Measurements from ENCODE around the gene TEC.

Gene TEC

DNA sequence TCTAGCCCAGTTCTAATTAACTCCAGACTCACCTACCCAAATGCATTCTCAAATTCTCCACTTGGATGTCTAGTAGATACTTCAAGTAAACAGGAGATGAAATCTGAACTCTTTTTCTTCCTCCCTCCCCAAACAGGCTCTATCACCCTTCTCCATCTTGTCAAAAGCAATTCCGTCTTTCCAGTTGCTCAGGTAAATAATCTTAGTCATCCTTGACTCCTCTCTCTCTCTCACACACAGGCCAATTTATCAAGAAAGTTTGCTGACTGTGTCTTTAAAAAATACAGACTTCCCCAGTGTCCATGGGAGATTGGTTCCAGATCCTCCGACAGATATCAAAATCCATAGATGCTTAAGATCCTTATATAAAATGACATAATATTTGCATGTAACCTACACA is 148.5 kb downstream of the TEC start:
- no peak overlapping the region for H3K27ac ChIP-seq
- no peak for TF ChIP-seq ZFX (IDR thresholded peaks at IDR 0.05)
- TF ChIP-seq, protein P1, sequence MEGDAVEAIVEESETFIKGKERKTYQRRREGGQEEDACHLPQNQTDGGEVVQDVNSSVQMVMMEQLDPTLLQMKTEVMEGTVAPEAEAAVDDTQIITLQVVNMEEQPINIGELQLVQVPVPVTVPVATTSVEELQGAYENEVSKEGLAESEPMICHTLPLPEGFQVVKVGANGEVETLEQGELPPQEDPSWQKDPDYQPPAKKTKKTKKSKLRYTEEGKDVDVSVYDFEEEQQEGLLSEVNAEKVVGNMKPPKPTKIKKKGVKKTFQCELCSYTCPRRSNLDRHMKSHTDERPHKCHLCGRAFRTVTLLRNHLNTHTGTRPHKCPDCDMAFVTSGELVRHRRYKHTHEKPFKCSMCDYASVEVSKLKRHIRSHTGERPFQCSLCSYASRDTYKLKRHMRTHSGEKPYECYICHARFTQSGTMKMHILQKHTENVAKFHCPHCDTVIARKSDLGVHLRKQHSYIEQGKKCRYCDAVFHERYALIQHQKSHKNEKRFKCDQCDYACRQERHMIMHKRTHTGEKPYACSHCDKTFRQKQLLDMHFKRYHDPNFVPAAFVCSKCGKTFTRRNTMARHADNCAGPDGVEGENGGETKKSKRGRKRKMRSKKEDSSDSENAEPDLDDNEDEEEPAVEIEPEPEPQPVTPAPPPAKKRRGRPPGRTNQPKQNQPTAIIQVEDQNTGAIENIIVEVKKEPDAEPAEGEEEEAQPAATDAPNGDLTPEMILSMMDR (conservative IDR thresholded peaks at IDR 0.05) = no peak

DNA sequence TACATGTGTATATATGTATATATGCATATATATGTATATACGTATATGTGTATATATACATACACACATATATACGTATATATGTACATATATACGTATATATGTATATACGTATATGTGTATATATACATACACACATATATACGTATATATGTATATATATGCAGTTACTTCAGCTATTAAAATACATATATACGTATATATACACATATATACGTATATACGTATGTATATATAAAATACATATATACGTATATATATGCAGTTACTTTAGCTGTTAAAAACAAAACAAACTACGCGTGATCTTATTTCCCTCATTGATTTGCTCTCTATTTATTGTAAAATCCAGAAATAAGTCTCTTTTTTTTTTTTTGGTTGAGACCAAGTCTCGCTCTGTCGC is 149.5 kb downstream of the TEC start:
- no peak overlapping the region for H3K27ac ChIP-seq

DNA sequence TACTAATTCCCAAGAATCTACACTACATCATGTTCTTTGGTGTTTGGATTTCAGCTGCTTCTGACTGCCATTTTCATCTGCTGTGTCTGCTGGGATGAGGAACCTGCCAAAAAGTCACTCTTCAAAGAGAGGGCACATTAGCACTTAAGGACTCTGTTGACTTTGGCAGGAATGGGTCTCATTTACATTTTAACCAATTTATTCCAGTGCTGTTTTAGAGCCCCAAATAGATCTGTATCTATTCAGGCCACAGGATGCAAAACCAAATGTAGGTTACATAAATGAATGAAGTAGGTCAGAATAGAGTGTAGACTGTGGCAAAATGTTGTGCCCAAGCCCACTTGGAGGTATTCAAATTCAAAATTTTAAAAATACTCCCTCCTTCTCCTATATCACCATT is 150.0 kb downstream of the TEC start:
- H3K27ac ChIP-seq = no peak overlapping the region
- TF ChIP-seq, protein P1 (conservative IDR thresholded peaks at IDR 0.05) = no peak
- TF ChIP-seq ZFX (IDR thresholded peaks at IDR 0.05) = no peak

More for the DNA sequence above, 149.5 kb downstream of the TEC start:
- no peak for TF ChIP-seq ZFX (IDR thresholded peaks at IDR 0.05)
- TF ChIP-seq, protein P1 (conservative IDR thresholded peaks at IDR 0.05) = no peak

DNA sequence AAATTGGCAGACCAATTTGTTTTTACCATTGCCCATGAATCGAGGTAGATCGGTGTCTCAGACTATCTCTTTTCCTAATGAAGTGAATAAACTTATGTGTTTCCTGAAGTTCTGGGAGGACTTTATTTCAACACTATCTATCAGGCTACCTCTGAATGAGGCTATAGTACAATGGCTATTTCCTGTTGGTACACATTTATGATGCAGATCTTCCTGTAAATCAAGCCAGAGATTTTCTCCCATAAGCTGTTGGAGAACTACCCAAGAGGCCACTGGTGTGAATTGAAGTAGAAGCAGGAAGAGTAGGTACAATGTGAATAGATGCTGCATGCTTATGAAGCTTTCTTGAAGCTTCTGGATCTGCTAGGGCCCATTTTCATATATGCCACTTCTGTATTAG is 151.6 kb downstream of the TEC start:
- no peak overlapping the region for H3K27ac ChIP-seq
- TF ChIP-seq ZFX (IDR thresholded peaks at IDR 0.05) = no peak
- TF ChIP-seq, protein P1 (conservative IDR thresholded peaks at IDR 0.05) = no peak

DNA sequence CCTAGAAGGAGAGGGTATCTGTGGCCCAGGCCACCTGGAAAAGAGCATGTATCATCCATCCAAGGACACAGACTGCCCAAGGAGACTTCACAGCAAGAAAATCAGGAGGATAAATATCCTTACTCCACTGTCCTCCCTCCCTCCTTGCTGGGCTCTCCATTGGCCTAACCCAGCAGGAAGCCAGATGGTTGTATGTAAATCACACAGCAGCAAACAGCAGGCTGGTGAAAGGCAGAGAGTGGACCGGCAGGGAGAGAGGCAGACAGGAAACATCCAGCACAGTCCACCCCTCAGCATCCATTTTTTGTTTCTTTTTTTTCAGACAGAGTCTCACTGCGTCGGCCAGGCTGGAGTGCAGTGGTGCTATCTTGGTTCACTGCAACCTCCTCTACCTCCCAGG is 153.1 kb downstream of the TEC start:
- TF ChIP-seq, protein P1 (conservative IDR thresholded peaks at IDR 0.05) = no peak
- no peak for TF ChIP-seq ZFX (IDR thresholded peaks at IDR 0.05)
- H3K27ac ChIP-seq = no peak overlapping the region

DNA sequence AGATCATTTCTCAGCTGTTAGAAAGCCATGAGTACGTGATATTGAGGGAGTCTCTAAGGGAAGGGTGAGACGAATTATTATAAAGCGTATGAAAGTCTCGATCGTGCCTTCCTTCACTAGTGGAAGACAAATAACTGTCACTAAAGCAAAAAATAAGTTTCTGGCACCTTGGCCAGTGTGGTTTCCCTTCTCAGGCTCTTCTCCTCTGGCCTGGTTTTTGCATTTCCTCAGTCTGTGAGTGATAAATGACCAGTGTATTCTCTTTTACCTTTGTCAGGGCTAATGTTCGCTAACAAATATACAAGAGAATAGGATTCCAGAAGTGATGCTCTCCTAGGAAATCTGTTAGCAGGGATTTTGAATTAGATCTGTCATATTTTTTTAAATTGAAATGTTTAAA is 155.2 kb downstream of the TEC start:
- H3K27ac ChIP-seq = no peak overlapping the region
- TF ChIP-seq, protein P1 (conservative IDR thresholded peaks at IDR 0.05) = no peak
- TF ChIP-seq ZFX (IDR thresholded peaks at IDR 0.05) = no peak

DNA sequence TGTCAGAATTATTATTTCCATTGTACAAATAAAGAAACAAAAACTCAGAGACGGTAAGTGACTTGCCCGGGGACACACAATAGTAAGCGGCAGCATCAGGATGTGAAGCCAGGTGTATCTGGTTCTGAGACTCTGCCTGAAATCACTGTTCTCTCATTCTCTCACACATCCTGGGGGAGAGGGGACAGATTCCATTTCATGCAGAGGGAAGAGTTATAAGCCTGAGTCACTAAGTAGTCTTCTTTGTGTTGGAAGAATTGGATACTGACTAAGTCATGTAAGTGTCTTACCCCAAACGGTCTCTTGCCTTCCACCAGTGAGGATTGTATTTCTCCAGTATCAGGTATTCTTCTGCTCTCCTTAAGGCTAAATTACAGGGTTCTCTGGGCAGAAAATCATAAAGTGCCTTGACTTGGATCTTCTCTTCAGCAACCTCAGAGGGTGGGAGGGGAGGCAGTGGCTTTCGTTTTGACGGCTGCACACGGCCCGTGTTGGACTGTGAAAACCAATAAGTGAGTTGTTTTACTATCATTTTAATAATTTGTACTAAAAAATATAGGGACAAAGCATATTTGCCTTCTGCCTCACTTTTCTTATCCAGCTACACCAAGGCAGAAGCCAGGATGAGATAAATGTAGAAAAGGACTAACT is 157.5 kb downstream of the TEC start:
- TF ChIP-seq, protein P1 (conservative IDR thresholded peaks at IDR 0.05) = no peak
- no peak overlapping the region for H3K27ac ChIP-seq

Data from C4-2B (cell line).